Activated T-helper 1 cell treated with anti-CD3 and anti-CD28 coated beads, Interleukin-2, amount 50 U/mL, for 16 hours (primary cell): ENCODE data around the gene PCGF2.
A peak's percentile ranks its signal among the peaks of the same experiment; 100 is the strongest.
"Not testable (repeated sequence)": the region's sequence is repeated elsewhere in the genome, so short reads cannot be mapped to it uniquely, and the experiment has no call there.

ENCODE experiments used
- DNase-seq, 2 donors: peaks; one replicate each; pipeline ENCODE4 v3.0.0-alpha.2; 2020; ENCODE audit warnings: low read depth in 1 of 2, low spot score in 1 of 2

Gene PCGF2

DNA sequence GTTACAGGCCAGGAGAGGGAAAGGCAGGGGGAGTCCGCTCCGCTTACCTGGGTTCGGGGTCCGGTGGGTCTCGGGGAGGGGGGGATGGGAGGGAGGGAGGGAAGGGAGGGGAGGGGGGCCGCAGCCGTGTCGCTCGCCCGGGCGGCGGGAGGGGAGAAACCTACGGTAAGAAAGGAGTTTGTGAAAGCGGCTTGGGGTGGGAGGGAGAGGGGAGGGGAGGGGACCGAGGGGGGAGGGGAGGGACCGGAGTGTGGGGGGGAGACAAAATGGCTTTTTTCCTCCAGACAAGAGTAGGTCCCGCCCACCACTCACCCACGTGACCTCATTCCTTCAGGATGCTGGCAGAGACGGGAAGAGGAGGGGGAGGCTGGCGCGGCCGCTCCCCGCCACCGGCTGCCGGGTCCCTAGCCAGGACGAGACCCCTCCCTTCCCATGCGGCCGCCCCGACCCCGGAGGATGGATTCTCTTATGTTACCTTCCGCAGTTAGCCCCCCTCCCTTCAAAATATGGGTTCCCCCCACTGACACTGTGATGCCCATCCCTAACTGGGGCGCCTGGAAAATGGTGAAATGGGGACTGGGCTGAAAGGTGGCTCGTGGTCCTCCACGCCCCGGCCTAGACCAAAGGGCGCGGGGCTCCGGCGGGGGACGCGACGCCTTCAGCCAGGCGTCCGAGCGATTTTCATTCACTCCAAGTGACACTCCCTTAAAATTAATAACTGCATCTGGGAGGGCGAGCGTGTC is at the start of gene PCGF2:
Gene PCGF2, minus strand, starts transcription at position 188 of the 743 bp plus-strand sequence. CDS start 7,934 bp downstream, outside the sequence.
- DNase-seq = no peak

DNA sequence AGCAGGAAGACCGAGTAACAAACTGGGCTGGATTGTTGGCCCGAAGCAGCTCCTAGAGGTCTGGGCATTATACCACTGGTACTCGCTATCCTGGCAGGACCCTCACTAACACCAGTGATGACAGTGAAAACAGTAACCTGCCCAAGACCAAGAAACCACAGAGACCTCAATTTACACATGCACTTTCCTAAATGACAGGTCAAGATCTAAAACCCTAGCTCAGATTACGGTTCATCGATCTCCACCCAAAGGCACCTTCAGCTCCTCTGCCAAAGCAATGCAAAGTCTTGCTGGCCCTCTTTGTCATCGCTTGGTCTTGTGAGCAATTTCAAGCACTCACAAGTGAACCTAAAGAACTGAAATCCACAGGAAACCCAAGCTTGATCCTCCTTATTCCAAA is 49.7 kb upstream of the PCGF2 start:
- no peak for DNase-seq

DNA sequence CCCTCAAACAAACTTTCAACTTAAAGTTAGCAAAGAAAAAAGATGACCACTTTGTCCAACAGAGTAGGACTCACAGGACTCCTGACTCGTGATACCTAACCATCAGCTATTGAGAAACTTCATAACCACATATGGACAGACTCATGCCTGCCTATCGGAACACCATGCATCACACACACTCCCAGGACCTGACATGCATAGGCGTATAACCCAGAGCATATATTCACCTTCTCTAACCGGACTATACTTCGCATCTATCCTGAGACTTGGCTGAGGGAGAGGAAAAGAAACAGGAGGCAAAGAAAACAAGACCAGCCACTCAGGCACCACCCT is 49.0 kb upstream of the PCGF2 start:
- DNase-seq = no peak

DNA sequence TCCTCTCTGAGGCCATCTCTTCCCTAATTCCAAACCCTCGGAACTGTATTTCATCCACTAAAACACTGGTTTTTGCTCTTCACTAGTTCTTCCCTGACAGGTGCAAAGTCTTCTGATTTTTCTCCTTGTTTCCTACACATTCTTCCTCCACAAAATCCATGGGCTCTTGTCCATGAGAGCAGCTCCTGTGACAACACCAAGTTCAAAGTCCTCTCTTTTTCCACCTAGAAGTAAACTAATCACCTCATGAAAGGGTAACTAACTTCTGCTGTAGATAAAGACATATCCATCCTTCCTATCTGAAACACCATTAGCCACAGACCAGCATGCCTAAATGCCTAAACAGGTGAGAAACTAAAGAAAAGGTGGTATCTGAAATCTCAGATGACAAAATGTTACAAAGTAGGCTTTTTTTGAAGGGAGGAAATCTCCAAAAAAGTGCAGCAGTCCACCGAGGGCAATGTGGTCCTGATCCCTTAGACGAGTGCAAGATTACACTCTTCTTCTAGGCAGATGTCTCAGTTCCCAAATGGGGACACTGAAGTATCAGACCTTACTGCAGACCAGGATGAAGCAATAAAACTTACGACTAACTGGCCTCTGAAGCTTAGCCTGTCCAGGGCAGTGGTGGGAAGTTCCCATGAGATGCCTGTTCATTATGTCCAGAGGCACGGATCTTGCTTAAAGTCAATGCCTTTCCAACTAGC is 48.5 kb upstream of the PCGF2 start:
- DNase-seq = no peak

DNA sequence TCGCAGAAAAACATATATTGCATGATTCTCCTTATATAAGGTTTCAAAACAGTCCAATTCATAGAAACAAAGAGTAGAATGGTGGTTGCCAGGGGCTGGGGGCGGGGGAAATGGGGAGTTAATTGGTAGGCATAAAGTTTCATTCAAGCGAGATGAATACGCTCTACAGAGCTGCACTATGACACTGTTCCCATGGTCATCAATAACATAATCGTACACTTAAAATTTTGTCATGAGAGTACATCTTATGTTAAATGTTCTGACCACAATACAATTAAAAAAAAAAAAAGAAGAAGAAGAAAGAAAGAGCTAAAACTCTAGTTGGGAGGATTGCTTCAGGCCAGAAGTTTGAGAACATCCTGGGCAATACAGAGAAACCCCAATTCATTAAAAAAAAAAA is 46.1 kb upstream of the PCGF2 start:
- no peak for DNase-seq

DNA sequence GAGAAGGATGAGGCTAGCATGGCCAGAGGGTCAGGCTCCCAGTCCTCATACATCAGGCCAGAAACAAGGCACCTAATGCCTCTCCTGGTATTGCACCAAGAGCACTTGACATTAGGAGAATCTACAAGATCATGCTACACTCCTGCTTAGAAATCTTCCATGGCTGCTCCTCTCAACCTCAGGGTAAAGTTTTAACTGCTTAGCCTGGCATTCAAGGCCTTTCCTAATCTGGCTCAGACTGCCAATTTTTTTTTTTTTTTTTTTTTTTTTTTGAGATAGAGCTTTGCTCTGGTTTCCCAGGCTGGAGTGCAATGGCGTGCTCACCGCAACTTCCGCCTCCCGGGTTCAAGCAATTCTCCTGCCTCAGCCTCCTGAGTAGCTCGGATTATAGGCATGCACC is 43.0 kb upstream of the PCGF2 start:
- DNase-seq = no peak

DNA sequence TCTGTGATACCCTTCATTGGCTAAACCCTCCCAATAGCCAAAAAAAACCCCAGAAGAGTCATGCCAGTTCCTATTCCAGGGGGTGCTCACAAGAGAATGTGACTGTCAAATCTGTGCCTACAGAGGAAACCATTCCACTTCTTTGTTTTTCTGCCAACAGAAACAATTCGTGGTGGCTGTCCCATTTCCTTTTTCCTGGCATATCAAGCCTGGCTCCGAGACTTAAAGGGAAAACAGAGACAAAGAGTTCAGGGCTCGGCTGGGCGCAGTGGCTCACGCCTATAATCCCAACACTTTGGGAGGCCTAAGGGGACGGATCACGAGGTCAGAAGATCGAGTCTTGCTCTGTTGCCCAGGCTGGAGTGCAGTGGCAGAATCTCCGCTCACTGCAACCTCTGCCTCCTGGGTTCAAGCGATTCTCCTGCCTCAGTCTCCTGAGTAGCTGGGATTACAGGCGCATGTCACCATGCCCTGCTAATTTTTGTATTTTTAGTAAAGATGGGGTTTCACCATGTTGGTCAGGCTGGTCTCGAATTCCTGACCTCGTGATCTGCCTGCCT is 42.1 kb upstream of the PCGF2 start:
- not testable (repeated sequence) for DNase-seq

DNA sequence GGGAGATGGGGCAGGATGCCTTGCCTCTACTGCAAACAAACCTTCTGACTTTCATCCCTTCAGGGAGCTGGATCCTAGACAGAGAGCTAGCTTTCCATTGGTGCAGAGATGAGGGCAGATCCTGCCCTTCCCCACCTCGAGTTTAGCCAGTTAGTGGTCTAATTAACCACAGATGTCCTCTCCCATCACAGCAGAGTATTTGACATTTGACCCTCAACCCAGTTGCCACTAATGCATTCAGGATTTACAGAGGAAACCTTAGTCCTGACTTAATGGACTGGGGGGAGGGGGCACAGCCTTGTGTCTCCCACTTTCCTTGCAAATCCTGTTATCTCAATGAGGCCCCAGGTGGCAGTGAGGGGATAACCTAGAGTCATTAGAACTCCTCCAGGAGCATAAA is 41.0 kb upstream of the PCGF2 start:
- DNase-seq = no peak

DNA sequence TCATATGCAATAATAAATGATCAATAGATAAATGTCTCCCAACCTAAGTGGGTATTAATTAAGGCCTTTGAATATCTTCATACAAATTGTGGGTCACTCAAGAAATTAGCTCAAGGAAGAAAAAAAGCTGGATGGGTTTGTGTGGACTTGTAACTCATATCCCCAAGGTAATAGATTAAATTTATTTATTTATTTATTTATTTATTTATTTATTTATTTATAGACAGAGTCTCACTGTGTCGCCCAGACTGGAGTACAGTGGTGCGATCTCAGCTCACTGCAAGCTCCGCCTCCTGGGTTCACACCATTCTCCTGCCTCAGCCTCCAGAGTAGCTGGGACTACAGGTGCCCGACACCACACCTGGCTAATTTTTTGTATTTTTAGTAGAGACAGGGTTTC is 39.9 kb upstream of the PCGF2 start:
- not testable (repeated sequence) for DNase-seq

DNA sequence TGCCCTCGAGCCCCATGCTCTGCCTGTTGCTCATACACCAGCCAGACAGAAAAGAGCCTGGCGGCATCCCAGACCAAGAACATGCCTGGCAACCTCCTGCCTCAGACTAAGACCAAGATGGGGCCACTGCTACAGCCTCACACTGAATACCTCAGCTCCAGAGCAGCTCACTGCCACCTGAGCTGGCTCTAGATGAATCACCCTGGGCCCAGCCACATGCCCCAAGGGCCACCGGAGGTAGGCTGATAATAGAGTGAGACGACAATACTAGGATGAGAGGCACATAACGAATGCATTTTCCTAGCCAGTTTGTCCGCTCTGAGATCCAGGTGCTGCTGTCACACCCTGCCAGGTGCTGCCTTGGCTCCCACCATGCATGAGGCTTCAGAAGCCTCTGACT is 38.2 kb upstream of the PCGF2 start:
- no peak for DNase-seq

DNA sequence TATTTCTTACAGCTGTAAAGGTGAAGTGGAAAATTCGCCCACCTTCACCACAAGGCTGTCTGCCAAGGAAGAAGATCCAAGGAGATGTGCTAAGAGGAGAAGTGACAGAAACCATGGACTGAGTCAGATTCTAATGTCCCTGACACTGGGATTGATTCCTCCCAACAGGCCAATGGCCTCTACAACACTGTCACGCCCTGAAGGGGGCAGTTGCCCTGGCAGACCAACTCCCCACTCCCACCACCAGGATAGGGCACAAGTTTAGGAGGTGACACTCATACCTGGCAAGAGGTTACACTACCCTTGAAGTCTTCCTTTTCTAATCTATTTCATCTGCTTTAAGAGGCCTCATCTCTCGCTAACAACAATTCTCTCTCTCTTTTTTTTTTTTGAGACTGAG is 35.1 kb upstream of the PCGF2 start:
- DNase-seq = no peak

DNA sequence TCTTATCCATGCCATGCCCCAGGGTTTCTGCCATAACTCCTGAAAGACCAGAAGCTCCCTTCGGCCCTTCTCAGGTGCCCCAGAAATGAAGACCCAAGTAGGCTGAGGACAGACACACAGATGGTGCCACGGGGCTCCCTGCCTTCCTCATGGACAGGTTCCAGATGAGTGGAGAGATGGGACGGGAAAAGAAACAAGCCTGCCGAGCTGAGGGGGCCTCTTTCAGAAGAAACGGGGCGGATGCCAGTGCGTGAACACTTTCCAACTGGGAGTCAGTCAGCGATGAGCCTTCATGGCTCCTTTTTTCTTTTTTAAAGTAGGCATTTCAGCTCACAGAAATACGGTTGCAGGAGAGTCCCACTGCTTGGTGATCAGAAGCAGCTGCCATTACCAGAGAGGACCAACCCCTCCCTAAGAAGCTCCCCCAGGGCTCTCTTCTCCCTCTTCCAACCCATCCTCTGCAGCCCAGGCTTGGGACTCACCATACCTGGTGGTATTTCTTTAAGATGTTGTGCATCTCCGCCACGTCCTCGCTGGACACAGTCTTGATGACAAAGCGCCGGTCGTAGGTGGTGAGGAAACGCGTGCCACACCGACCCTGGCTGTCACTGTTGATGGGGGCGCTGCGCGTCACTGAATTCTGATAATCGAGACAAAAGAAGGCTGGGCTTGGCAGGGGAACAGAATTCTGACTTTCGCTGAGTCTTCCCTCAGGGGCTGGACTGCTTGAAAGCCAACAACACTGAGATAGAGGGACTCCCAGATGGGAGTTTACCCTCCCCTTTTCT is 32.0 kb upstream of the PCGF2 start:
- no peak for DNase-seq

DNA sequence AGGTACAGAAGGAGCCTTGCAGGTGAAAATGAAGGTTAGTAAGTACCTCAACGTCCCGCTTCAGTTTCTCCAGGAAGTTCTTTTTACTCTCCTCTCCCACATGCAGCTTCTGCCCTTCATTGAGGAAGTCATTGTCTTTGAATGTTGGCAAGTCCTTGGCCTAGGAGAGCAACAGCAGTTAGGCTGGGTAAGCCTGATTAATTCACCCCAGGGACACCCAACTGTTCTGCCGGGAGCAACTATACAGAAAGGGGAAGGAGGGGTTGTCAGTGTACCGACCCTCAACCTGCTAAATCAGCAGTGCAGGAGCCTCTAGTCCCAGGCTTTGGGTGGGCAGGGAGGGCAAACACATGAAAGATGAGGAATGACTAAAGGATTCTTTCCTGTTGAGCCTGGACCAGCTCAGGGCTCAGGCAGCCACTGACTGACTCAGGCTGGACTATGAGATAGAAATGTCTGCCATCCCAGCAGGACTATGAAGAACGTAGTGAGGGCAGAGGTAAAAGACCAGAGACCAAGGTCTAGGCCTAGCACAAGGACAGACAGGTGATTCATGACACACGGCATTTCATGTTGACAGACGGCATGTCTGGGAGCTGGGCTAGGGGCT is 29.6 kb upstream of the PCGF2 start:
- DNase-seq = no peak

DNA sequence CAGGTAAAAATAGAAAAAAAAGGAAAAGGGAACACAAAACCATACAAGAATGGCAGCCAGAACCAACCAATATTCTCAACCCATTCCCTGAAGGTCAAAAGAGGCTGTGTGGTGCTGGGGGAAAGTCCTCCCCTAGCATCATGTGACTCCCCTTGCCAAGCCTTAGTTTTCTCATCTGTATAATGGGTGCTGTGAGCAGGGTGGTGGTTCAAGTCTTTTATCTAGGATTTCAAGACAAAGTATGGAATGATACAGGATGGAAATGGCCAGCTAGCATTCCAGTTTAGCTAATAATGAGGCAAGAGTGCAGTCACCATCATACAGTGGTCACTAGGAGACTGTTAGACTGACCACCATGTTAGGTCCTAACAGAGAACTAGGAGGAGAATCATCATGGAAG is 25.1 kb upstream of the PCGF2 start:
- DNase-seq = no peak

DNA sequence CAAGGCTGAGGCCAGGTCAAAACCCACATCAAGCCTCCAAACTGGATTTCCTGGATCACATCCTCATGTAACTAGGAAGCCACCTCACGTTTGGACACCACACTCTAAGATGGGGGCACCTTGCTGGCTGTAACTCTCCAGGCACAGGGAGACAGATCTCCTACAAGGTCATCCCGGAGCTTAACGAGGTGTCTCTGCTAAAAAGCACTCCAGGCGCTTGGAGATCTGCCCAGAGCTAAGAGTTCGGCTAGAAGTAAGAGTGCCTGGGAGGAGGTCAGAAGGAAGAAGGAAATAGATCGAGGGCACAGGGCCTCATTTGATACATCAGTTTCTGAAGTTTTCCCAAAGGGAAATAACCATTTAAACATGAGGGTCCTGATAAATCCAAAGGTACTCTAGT is 20.3 kb upstream of the PCGF2 start:
- no peak for DNase-seq

DNA sequence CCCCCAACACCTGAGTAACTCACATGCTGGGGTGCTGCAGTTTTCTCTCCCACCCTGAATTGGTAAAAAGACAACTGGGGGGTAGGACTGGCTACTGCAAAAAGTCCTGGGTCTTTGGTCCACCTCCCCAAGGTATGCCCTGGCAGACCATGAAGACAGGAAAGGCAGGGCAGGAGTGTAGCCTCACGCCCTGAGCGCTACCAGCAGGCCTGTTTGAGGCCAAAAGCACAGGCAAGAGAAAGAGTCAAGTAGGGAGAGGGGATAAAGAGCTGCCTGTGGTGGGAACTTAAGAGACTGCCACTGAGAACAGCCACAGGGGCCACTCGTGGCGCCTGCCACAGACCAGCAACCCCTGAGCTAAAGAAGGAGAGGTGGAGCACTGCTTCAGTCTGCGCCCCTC is 18.2 kb upstream of the PCGF2 start:
- DNase-seq = no peak

DNA sequence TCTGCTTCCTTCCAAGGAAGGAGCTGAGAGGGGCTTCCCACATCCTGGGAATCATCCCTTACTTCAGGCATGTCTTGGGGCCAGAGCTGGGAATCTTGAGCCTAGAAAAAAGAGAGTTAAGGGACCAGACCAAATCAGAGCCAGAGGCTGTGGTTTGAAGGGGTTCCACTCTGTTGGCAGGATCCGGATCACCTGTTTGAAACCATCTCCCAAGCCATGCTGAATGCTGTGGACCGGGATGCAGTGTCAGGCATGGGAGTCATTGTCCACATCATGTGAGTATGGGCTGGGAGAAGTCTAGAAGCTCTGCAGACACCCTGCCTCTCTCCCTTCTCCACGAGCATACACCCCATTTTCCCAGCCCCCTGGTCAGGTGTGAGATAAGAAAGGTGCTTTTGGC is 14.1 kb upstream of the PCGF2 start:
- no peak for DNase-seq

DNA sequence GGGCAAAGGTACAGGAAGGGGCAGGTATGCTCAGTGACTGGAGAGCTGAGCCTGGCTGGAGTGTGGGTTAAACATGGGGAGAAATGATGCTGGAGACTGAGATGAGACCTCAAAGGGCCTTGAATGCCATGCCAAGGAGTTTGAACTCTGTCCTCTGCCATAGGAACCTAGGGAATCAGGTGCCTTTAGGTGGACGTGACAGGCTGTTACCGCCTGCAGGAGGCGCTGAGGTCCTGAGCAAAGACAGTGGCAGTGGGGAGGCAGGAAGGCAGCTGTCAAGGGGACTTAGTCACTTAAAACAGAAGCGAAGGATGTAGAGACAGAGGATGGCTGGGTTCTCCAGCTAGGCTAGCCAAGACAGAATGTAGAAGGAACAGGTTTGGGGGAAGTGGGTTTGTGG is 13.5 kb upstream of the PCGF2 start:
- DNase-seq = no peak

DNA sequence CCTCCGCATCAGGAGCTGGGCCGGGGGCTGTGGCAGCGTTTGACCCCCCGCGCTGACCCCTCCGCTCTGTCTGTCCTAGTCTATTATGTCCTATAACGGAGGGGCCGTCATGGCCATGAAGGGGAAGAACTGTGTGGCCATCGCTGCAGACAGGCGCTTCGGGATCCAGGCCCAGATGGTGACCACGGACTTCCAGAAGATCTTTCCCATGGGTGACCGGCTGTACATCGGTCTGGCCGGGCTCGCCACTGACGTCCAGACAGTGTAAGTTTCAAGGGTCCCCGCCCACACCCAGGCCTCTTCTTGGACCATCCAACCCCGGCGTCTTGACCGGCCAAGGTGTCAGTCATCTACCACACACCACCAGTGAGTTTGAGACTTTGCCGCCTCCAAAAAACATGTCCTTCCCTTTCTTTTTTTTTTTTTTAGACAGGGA is 5.0 kb upstream of the PCGF2 start:
- no peak for DNase-seq

DNA sequence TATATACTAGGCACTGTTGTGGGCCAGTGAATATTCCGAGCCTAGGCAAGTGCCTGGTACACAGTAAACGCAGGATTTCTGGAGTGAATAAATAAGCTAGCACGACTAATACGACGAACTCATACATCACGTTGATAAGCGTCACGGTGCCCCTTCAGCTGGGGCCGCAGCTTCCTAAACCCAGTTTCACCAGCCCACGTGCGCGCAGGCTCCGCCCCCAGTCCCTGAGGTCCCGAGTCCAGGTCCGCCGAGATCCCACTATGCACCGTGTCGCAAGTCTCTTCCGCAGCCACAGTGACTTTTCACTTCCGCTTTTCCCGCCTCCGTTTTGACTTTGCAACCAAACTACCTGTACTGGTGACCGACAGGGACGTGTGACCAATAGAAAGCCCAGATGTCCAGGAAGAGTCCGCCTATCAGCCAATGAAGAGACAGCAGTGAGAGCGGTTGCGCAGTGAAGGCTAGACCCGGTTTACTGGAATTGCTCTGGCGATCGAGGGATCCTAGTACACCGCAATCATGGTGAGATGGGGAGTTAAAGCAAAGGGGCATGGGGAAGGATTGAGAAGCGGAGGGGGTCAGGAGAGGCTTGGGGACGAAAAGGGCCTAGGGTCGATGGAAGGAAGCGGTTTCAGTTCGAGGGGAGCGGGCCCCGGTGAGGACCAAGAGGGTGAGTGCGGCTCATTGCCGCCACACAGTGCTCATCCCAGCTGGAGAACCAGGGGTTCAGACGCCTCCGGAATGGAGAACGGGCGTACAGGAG is 4.4 kb upstream of the PCGF2 start, which contains the start of gene PSMB3:
Gene PSMB3, plus strand, starts transcription at position 434 of the 763 bp plus-strand sequence. Its CDS starts 86 bp downstream, at position 520.
- DNase-seq = peak; percentile 87 to 94
